HG02840 (cell line): ENCODE data around the gene PTPN4.
"Not testable (repeated sequence)": the region's sequence is repeated elsewhere in the genome, so short reads cannot be mapped to it uniquely, and the experiment has no call there.

Experiments used
- ATAC-seq: cut with Tn5 transposase; IDR thresholded peaks from one replicate; pipeline ENCODE4 v1.9.1; 2021; ENCODE audit warnings: mild to moderate bottlenecking, moderate library complexity, moderate number of reproducible peaks; ENCODE audit not compliant: unreplicated experiment, low FRiP score

The PTPN4 gene

DNA sequence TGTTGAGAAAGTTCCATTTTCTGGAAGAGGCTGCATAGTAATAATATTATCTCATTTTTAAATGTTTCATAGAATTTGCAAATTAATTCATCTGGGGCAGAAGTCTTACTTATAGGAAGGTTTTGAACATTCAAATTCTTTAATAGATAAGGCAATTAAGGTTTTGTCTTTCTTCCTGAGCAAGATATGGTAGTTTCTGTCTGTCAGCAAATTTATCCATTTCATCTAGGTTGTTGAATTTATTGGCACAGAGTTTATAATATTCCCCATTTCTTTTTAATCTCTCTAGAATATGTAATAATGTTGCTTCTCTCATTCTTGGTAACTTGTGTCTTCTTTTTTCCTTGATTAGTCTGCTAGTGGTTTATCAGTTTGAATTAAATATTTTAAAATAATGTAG lies 163.0 kb downstream of the PTPN4 start:
- no peak for ATAC-seq

DNA sequence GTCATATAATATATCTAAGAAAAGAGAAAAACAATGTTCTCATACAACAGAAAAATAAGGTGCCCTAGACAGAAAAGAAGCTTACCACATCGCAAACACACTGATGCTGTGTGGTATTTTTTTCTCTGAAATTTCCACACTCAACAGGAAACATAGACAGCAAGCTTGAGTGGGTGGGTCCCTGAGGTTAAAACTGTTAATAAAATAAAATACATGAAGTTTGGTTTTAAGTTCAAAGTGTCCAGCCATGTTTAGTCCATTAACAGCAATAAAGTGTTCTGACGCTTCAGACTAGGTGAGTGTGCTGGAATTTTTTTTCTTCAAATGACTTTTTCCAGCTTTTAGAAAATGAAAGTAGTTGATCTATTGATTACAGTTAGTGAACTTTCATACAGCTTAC lies 169.8 kb downstream of the PTPN4 start:
- no peak for ATAC-seq

DNA sequence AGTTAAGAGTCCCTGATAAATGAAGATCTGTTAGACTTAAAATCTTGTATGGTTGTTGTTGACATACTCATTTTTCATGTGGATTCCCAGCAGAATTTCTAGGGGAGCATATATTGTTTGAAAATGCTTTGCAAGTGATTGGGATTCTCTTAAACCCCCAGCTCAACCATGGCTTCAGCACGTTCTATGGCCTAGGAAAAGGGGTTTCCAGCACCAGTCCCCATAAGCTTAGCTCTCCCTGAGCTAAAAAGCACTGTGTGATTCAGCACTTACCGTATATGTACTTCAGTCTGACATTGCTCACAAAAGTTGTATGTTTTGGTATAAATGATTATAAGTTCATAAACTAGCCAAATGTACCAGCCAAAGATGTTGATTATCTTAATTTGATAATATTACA lies 173.1 kb downstream of the PTPN4 start:
- ATAC-seq, result no peak

DNA sequence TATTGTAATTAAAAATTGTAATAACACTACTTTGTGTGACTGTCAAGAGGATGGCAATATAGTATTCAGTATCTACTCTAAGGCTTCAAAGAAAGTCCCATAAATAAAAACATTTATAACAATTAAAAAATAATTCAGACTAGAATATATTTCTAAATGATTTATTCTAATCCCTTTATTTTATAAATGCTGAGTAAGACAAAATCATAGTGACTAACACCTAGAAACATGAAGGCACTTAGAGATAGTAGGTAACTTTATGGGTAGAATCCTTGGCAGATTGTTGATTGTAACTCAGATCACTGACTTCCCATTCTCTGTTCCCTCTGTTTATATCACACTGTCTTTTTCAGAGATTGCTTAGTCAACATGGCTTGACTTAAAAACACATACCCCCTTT lies 174.6 kb downstream of the PTPN4 start:
- ATAC-seq, result no peak

DNA sequence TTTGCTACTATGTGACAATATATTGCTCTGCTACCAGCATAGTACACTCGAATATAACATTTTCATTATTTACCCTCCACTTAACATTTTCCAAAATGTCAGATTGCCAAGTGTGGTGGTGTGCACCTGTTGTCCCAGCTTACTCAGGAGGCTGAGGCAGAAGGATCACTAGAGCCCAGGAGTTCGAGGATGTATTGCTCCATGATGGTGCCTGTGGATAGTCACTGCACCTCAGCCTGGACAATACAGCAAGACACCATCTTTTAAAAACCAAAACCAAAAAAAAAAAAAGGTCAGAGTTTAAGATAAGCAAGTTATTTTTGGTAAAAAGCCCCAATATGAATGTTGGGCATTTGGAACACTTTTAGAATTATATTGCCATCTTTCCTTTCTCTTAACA lies 178.0 kb downstream of the PTPN4 start:
- ATAC-seq, result no peak

DNA sequence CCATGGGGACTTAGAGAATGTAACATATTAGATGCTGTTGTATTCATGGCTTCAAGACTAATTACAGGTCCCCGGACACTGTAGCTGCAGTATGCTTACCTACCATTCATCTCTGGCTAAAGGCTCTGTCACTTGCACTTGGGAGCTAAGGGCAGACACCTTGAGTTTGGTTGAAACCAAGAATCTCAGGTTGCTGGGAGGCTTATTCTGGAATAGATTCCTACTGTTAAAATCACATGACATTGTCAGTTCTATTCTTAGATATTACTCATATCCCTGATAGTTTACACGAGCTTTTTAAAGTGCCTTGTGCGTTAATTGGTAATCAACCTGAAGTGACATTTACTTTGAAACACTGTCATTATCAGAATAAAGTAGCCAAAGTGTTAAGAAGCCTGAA lies 180.2 kb downstream of the PTPN4 start:
- no peak for ATAC-seq

DNA sequence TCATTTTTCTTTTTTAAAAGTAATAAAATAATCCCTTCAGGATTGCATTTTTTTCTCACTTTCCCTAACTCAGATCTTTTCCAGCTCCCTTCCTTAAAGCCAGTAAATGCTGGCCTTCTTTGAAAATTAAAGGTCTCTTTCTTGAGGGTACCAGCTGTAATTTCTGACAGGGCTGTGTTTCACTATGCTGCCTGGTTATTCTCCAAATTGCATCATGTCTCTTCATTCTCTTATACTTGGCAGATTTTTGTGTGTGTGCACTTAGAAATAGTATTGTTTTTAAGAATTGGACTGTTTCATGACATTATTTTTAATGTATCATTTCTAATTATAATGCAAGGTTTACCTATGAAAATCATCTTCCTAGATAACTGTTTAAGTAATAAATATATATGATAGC lies 181.1 kb downstream of the PTPN4 start:
- no peak for ATAC-seq

DNA sequence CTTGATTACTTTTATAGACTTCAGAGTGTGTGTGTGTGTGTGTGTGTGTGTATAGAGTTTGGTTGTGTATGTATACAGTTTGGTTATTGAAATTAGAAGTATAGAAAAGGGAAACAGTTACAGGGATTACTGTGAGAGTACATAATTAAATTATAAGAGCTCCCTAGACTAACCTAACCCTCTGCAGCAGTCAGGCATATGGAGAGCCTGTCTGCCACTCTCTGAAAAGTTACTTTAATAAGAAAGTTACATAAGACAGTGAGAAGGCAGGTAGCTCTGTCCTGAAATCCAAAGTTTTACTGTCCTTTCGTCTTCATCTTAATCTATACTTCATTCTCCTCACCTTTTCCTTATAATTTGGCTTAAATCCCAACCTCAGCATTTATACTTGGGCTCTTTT lies 181.7 kb downstream of the PTPN4 start:
- ATAC-seq, result no peak

DNA sequence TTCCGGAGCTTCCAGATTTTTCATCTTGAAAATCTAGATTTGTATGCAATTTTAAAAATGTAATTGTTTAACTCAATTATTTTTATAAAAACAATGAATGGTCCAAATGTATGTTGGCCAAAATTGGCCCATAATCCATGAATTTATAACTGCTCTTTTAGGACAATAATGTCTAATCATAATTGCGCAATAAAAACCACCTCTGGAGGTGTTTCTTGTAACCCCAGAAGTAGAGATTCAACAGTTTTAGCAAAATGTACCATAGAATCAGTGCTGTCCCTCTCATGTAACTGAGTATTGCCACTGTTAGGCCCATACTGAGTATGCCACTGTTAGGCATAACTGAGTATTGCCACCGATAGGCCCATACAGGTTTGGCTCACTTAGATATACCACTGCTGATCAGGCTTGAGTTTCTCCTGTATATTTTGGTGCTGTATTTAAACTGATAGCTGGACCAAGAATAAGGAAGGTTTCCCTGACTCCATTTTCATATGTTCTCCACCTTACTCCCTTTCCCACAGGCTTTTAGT lies 182.3 kb downstream of the PTPN4 start:
- no peak for ATAC-seq

DNA sequence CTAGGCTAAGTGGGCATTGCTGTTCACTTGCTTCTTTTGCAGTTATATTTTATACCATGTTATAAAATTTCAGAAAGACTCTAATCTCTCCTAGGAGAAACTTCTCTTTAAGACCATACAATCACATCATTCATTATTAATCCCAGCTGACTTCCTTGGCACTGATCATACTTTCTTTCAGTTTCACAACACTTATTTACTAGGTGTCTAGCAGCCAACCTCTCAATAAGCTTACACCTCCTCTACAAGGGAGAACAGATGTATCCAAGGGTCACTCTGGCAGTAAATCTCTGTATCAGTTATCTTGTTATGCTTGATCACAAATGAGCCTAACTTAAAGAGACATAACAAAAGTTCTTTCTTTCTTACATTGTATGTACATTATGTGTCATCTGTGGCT lies 183.3 kb downstream of the PTPN4 start:
- no peak for ATAC-seq

DNA sequence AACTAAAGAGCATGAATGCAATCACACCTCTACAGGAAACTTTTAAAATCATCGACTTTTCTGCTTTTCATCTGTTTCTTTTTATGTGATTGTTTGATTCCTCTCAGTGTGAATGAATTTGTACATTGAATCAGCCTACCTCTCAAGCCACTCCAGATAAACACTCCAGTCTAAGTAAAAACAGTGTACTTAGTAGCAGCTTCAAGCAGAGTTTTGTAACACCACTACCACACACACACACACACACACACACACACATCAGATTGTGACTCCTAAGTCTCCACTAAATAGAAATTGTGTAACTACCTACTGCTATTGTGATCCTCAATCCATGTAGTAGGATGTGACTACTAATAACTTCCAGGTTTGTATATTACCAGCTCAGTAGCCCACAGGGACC lies 187.8 kb downstream of the PTPN4 start:
- ATAC-seq, result no peak

DNA sequence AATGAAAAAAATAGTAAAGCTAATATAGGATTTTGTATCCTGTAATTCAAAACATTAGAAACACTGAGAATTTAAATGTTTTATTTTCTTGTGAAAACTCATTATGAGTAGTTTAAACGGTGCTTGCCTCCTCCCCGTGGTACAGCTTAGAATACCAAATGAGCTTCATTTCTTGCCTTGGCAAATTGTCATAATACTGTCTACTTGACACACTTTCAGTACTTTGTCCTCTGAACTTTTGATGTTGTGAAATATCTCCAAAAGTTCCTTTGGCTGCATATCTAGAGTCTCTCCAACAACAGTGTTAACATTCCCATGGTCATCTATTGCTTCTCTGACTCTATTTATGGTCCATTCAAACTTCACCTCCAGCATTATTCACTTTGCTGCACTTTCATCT lies 191.2 kb downstream of the PTPN4 start:
- ATAC-seq, result no peak

DNA sequence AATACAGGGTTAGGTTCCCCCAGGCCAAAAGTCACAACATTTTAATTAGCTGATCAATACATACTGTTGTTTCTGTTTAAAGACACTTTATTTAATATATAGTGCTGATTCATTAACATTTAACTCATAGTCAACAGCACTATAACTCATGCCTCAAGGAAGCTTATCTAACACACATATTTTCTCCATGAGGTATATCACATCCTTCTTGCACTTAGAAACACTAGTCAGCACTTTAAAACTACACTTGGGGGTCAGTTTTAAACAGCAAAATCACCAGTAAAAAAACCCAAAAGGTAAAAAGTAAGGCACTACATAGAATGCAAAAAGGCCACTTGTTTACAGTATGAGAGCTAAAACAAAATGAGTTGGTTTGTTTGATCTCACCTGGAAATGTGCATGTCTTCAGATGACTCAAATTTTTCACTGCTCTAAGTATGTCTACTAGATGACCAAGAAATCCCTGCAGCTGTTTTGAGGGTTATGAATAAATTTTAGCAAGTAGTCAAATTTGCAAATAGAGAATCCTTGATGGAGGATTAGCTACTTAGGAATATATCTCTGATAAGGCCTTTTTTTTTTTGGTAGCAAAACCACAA lies 199.0 kb downstream of the PTPN4 start:
- ATAC-seq, result no peak

DNA sequence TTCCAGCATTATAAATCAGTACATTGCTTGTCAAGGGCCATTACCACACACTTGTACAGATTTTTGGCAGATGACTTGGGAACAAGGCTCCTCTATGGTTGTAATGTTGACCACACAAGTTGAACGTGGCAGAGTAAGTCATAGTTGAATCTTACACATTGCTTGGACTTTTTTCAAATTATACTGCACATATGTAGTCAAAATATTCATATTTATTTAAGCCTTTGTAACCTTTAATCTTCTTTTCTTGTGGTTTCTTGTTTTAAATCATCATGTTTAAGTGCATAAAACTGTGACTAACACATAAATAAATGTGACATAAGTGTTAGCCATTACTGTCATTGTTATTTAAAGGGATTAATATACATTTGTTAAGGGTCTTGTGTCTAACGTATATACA lies 201.1 kb downstream of the PTPN4 start:
- no peak for ATAC-seq

DNA sequence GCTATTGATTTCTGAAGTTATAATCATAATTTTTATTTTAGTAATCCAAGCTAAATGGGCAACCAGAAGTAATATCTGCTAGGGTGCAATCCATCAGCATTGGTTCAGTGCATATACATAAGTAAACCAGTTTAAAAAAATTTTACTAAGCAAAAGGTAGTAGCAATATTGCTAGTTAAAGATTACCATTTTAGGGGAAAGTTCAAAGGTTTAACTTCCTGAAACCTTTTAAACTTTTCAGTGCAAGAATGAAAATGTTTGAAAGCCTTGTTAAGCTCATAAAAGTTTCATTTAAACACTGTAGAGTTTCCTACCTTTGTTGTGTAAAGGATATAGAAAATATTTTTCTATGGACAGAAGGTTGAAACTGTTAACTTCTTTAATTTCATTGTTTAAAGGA lies 222.2 kb downstream of the PTPN4 start:
- ATAC-seq, result no peak

DNA sequence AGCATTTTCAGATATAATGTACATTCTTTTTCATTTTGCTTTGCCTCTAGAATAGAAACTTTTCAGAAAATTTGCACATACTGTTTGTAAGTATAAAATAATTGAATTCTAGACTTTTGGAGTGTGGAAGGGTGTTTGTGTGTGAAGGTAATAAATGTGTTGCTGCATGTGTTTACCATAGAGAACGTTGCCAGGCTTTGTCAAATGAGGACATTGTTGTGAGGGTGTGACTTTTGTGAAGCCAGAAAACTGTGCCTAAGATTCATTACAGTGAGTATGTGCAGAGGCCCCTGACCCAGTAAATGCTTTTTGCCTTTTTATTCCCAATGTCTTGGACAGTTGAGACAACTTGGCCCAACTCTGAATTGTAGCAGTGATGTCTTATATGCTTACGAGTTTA lies 222.8 kb downstream of the PTPN4 start:
- ATAC-seq, result no peak

DNA sequence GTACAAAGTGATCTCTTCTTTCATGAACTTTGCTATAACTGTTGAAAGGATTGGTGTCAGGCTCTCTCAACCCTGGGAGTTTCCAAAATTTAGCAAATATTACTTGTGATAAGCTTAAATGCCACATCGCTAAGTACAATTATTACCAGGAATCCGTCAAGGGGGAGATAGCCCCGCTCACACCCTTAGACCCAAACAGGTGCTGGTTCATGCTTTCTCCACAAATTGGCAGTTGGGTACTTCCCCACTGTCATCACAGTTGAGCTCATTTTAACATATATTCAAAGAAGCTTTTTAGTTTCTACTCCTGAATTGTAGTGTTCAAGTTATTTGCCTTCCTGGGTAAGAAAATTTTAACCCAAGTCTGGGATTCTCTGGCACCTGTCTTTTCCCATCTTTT lies 223.4 kb downstream of the PTPN4 start:
- no peak for ATAC-seq

DNA sequence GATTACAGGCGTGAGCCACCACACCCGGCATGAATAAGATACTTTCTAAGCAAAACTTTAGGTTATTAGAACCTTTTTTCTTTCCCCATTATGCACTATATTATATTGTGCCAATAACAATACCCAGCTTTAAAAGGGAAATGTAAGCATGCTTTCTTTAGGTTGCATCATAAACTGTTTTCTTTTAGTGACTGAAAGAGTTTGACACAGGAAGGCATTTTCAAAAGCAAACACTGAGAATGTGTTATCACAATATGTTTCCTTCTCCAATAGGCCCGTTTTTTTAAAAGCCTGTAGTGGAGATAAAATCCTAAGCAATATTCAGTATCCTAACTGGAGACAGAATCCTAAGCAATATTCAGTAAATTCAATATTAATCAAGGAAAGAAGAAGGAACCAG lies 236.4 kb downstream of the PTPN4 start:
- no peak for ATAC-seq

DNA sequence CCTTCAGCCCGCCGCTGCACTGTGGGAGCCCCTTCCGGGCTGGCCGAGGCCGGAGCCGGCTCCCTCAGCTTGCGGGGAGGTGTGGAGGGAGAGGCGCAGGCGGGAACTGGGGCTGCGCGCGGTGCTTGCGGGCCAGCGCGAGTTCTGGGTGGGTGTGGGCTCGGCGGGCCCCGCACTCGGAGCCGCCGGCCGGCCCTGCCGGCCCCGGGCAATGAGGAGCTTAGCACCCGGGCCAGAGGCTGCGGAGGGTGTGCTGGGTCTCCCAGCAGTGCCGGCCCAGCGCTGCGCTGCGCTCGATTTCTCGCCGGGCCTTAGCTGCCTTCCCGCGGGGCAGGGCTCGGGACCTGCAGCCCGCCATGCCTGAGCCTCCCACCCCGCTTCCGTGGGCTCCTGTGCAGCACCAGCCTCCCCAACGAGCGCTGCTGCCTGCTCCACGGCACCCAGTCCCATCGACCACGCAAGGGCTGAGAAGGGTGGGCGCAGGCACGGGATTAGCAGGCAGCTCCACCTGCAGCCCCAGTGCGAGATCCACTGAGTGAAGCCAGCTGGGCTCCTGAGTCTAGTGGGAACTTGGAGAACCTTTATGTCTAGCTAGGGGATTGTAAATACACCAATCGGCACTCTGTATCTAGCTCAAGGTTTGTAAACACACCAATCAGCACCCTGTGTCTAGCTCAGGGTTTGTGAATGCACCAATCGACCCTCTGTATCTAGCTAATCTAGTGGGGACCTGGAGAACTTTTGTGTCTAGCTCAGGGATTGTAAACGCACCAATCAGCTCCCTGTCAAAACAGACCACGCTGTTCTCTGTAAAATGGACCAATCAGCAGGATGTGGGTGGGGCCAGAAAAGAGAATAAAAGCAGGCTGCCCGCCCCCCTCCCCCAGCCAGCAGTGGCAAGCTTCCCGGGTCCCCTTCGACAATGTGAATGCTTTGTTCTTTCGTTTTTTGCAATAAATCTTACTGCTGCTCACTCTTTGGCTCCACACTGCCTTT lies 237.5 kb downstream of the PTPN4 start:
- not testable (repeated sequence) for ATAC-seq

DNA sequence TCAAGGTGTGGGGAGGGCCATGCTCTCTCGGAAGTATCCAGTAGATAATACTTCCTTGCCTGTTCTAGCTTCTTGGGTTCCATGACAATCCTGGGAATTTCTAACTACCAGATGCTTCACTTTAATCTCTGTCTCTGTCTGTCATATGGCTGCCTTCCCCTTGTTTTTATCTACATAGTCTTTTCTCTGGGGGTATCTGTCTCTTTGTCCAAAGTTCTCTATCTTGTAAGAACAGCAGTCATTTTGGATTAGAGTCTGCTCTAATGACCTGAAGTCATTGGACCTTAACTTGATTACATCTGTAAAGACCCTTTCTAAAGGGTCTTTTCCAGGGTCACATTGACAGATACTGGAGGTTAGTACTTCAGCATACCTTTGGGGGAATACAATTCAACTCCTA lies 241.7 kb downstream of the PTPN4 start:
- no peak for ATAC-seq

DNA sequence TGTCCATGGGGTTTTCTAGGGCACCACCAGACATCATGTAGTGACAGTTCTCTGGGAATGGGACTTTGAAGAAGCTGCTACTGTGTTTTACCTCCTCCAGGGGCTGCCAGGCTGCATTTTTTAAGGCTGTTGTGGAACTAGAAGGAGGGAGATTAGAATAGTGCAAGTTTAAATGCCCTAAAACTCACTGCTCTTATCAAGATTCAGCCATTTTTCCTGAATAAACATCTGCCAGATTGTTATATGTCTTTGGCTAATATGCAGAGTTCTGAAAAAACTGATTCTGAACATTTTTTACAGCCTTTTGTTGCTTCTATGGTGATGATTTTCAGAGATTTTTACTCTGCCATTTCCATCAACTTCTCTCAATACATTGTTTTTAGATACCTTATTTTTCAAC lies 244.5 kb downstream of the PTPN4 start:
- ATAC-seq, result no peak
